DND-41 (cell line): ENCODE data around the gene KRR1.

Experiments used
- EZH2 ChIP-seq: IDR thresholded peaks from 3 replicates; pipeline ENCODE4 v1.6.1; 2012; ENCODE audit warnings: borderline replicate concordance, low read depth, mild to moderate bottlenecking, moderate library complexity, low read length, inconsistent platforms; ENCODE audit not compliant: severe bottlenecking
- TF ChIP-seq, protein P1 (sequence below): IDR thresholded peaks from 2 replicates; pipeline ENCODE4 v1.5.1; 2012; ENCODE audit warnings: borderline replicate concordance, low read length, moderate library complexity, mild to moderate bottlenecking; ENCODE audit not compliant: poor library complexity, severe bottlenecking; ENCODE audit errors: extremely low read depth

DNA sequence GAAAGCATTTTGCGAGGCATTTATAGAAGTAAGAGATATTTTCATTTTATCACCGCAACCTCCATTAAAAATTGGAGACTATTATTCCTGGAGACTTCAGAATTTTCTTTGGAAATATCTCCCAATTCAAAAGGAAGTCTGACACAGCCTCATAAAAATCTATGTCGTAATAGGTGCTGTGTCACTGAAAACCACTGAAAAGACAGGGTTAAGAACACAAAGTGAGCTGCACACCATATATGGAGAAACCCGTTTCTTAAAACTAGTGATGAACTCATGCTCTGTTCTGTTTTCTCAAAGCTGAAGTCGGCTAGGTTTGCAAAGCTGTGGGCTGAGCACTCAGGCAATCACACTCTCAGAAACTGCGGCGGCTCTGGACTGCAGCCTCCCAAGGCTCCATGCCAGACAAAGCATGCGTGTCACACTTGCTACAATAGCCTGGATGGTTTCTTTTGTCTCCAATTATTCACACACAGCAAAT lies 30.9 kb downstream of the KRR1 start, which contains the start of gene GLIPR1:
- TF ChIP-seq, protein P1, sequence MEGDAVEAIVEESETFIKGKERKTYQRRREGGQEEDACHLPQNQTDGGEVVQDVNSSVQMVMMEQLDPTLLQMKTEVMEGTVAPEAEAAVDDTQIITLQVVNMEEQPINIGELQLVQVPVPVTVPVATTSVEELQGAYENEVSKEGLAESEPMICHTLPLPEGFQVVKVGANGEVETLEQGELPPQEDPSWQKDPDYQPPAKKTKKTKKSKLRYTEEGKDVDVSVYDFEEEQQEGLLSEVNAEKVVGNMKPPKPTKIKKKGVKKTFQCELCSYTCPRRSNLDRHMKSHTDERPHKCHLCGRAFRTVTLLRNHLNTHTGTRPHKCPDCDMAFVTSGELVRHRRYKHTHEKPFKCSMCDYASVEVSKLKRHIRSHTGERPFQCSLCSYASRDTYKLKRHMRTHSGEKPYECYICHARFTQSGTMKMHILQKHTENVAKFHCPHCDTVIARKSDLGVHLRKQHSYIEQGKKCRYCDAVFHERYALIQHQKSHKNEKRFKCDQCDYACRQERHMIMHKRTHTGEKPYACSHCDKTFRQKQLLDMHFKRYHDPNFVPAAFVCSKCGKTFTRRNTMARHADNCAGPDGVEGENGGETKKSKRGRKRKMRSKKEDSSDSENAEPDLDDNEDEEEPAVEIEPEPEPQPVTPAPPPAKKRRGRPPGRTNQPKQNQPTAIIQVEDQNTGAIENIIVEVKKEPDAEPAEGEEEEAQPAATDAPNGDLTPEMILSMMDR: no peak
- no peak for TF ChIP-seq EZH2
